ENCODE measurements around the gene AP2A2.
A peak's percentile ranks its signal among the peaks of the same experiment; 100 is the strongest.

The AP2A2 gene

GRCh38 chr11:926341-926916 is 759 bp downstream of the AP2A2 start (continued):
- TF ChIP-seq IKZF3 (tag by site-specific recombination; IDR thresholded peaks at IDR 0.05): peak; percentile 87

- POLR2A ChIA-PET: no interaction called here
Observed at GRCh38 chr11:927871-928270, 2.2 kb downstream of the AP2A2 start.

More at GRCh38 chr11:927871-928270, 2.2 kb downstream of the AP2A2 start:
- no peaks in the 10 kb centered on the region for H3K4me1 ChIP-seq (ENCODE audit: control insufficient read depth, insufficient read depth, low read length)
- no peak overlapping the region for H3K4me3 ChIP-seq (ENCODE audit: low read depth, low read length)
- H3K27ac ChIP-seq (ENCODE audit: extremely low read depth, low read depth, low read length): no peak overlapping the region
- peaks cover 3 to 21% of the 10 kb centered on the region in 2 experiments; a peak in 2 of 3 replicates for H3K36me3 ChIP-seq (ENCODE audit: control insufficient read depth in 2 of 2, insufficient read depth in 1 of 2, low read length in 2 of 2)
- CTCF ChIA-PET: interaction anchor here (0.6 kb wide), 1 partner anchor 667 kb away, joined by 3 read pairs; no protein-coding TSS in a partner anchor
- no peaks in the 10 kb centered on the region for H3K9me3 ChIP-seq (ENCODE audit: control insufficient read depth, insufficient read depth, low read depth, low read length)
- TF ChIP-seq ZNF175 (tag by site-specific recombination; IDR thresholded peaks at IDR 0.05) (no peak), GFI1B (tag by site-specific recombination; IDR thresholded peaks at IDR 0.05) (no peak), ZFP69B (tag by site-specific recombination; IDR thresholded peaks at IDR 0.05) (no peak), ZNF792 (tag by site-specific recombination; IDR thresholded peaks at IDR 0.05) (no peak), KLF7 (tag by site-specific recombination; IDR thresholded peaks at IDR 0.05; ENCODE audit: borderline replicate concordance) (no peak), ZNF654 (tag by site-specific recombination; IDR thresholded peaks at IDR 0.05; ENCODE audit: low read depth) (no peak), ZNF830 (tag by site-specific recombination; IDR thresholded peaks at IDR 0.05; ENCODE audit: low read depth) (no peak), ZNF248 (tag by site-specific recombination; IDR thresholded peaks at IDR 0.05) (no peak), PATZ1 (tag by site-specific recombination; IDR thresholded peaks at IDR 0.05) (no peak), ZNF362 (tag by site-specific recombination; IDR thresholded peaks at IDR 0.05) (no peak), EGR2 (tag by site-specific recombination; IDR thresholded peaks at IDR 0.05; ENCODE audit: low read depth) (no peak), ZNF585B (tag by site-specific recombination; IDR thresholded peaks at IDR 0.05) (no peak), ZSCAN5A (tag by site-specific recombination; IDR thresholded peaks at IDR 0.05) (no peak), ZNF664 (tag by site-specific recombination; IDR thresholded peaks at IDR 0.05) (no peak), ZNF514 (tag by site-specific recombination; IDR thresholded peaks at IDR 0.05) (no peak), ZNF626 (tag by site-specific recombination; IDR thresholded peaks at IDR 0.05) (no peak)
- TF ChIP-seq, protein P1, sequence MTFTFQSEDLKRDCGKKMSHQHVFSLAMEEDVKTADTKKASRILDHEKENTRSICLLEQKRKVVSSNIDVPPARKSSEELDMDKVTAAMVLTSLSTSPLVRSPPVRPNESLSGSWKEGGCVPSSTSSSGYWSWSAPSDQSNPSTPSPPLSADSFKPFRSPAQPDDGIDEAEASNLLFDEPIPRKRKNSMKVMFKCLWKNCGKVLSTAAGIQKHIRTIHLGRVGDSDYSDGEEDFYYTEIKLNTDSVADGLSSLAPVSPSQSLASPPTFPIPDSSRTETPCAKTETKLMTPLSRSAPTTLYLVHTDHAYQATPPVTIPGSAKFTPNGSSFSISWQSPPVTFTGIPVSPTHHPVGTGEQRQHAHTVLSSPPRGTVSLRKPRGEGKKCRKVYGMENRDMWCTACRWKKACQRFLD (tag by site-specific recombination; IDR thresholded peaks at IDR 0.05): no peak
- TF ChIP-seq, protein P2, sequence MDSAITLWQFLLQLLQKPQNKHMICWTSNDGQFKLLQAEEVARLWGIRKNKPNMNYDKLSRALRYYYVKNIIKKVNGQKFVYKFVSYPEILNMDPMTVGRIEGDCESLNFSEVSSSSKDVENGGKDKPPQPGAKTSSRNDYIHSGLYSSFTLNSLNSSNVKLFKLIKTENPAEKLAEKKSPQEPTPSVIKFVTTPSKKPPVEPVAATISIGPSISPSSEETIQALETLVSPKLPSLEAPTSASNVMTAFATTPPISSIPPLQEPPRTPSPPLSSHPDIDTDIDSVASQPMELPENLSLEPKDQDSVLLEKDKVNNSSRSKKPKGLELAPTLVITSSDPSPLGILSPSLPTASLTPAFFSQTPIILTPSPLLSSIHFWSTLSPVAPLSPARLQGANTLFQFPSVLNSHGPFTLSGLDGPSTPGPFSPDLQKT (IDR thresholded peaks at IDR 0.05; ENCODE audit: borderline replicate concordance, low read depth, low read length): no peak
